HAP-1 (cell line): ENCODE data around the gene SLCO2A1.

Experiments used
- DNase-seq, 2 experiments: peaks; one replicate each; pipeline ENCODE4 v3.0.0-alpha.2; 2016 to 2020; ENCODE audit warnings: low spot score in 2 of 2
- H3K27me3 ChIP-seq: fragments of 250-450 bp; sonication (Bioruptor Pico); 2 replicates; pipeline ENCODE4 v1.5.1; 2020; ENCODE audit warnings: low read depth, mild to moderate bottlenecking, moderate library complexity
- H3K36me3 ChIP-seq: fragments of 250-450 bp; sonication (Bioruptor Pico); replicated peaks from 2 replicates; pipeline ENCODE4 v1.5.1; 2020; ENCODE audit warnings: mild to moderate bottlenecking
- H3K4me1 ChIP-seq: fragments of 250-450 bp; sonication (Bioruptor Pico); 2 replicates; pipeline ENCODE4 v1.5.1; 2020; ENCODE audit warnings: mild to moderate bottlenecking
- H3K4me3 ChIP-seq: fragments of 250-450 bp; sonication (Bioruptor Pico); 2 replicates; pipeline ENCODE4 v1.5.1; 2020; ENCODE audit warnings: mild to moderate bottlenecking, moderate library complexity
- H3K9me3 ChIP-seq: fragments of 250-450 bp; sonication (Bioruptor Pico); 2 replicates; pipeline ENCODE4 v1.5.1; 2020; ENCODE audit warnings: mild to moderate bottlenecking, moderate library complexity
- in situ Hi-C: fragments of 300-500 bp; cut with MboI; formaldehyde crosslinking; loops from 3 replicates; pipeline ENCODE4 v1.14.3; 2020; ENCODE audit warnings: low sequenced_read_pairs, inconsistent platforms, mixed read lengths

SLCO2A1 gene

DNA sequence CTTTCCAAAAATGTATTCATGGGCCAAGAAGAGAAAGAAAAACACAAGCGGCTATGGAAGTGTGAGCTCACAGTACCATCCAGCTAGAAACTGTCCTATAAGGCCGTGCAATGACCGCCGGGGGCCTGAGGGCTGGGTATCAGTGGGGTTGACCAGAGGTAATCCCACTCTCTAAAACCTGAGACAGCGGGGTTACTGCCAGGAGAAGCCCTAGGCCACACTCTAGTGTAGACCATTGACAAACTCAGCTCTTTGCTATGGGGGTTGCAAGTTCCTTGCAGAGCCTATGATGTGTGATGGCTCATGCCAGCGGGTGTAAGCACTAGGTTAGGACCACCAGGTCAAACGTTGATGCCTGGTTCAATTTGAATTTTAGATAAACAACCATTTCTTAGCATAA, 25.9 kb upstream of the SLCO2A1 start:
- Histone ChIP-seq H3K4me1 (no peaks in the 10 kb centered on the region), H3K27me3 (no peaks in the 10 kb centered on the region), H3K36me3 (no peaks in the 10 kb centered on the region), H3K4me3 (no peak overlapping the region), H3K9me3 (no peaks in the 10 kb centered on the region)
- in situ Hi-C loops: no loop called here
- no peak for DNase-seq

DNA sequence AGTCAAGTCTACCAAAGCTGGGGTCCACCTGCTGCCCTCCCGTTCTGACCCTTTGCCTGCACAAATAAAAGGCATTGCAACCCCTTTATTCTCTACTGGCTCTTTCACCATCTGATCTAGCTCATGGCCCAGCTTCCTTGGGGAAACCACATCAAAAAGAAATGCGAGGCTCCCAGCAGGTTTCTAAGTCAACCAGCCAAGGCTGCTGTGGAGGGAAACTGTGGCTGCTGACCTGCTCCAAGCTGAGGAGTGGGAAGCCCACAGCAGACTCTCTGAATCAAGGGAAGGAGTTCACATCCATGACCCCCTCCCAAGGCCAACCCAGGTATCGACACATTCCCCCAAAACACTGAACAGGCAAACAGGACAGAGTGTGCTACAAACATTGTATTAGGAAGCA, 25.2 kb upstream of the SLCO2A1 start:
- no peak overlapping the region for H3K4me3 ChIP-seq
- no peaks in the 10 kb centered on the region for H3K9me3 ChIP-seq
- no peaks in the 10 kb centered on the region for H3K36me3 ChIP-seq
- no peaks in the 10 kb centered on the region for H3K4me1 ChIP-seq
- in situ Hi-C loops: no loop called here
- DNase-seq: no peak
- H3K27me3 ChIP-seq: no peaks in the 10 kb centered on the region

DNA sequence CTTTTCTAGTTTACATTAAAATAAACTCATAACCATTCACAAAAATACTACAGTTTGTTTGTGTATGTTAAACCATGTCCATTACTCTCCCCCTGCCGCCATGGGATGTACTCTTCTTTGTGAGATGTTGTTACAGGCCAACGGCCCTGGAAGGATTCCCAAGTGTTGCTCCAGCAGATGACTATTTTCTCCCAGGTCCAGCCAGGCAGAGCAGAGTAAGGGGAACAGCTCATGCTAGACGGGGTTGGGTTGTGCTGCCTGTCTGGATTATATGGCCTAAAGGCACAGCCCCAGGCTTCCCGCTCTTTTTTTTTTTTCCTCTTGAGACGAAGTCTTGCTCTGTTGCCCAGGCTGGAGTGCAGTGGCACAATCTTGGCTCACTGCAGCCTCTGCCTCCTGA, 24.5 kb upstream of the SLCO2A1 start:
- in situ Hi-C loops: no loop called here
- no peaks in the 10 kb centered on the region for H3K36me3 ChIP-seq
- H3K9me3 ChIP-seq: no peaks in the 10 kb centered on the region
- DNase-seq: no peak
- H3K4me3 ChIP-seq: no peak overlapping the region
- H3K27me3 ChIP-seq: no peaks in the 10 kb centered on the region
- no peaks in the 10 kb centered on the region for H3K4me1 ChIP-seq

DNA sequence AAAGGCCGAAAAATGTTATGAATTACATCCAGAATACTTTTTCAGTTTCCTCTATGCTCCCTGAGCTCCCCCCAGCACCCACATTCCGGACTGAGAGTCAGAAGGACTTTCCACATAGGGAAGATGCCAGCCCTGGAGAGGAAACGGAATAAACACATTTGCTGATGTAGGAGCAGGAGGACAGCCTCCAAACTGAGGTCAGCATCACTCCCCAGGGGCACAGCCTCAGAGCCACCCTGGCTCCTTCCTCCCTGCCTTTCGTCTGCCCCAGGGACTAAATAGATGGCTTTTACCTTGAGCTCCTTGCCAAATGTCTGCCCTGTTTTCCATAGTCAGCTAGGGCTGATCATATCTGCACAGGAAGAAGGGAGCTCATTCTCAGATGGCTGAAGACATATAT, 22.6 kb upstream of the SLCO2A1 start:
- Histone ChIP-seq H3K9me3 (no peaks in the 10 kb centered on the region), H3K4me1 (no peaks in the 10 kb centered on the region), H3K36me3 (no peaks in the 10 kb centered on the region), H3K27me3 (no peaks in the 10 kb centered on the region), H3K4me3 (no peak overlapping the region)
- in situ Hi-C loops: no loop called here
- DNase-seq: no peak

DNA sequence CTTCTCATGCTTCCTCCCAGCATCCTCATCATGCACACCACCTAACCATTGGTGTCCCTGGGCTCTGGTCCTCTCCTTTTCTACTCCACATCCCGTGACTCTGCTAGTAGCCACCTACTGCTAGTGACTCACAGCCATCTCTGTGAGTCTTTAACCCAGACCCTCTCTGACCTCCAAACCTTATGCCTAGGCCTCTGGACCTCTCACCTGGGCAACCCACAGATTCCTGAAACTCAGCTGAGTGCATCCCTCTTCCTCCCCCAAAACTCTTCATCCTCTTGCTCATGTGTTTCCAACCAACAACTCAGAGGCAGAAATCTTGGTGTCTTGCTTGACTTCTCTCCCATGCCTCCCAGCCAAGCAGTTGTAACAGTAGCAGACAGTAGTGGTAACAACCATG, 20.0 kb upstream of the SLCO2A1 start:
- in situ Hi-C loops: no loop called here
- Histone ChIP-seq H3K36me3 (no peaks in the 10 kb centered on the region), H3K9me3 (no peaks in the 10 kb centered on the region), H3K4me3 (no peak overlapping the region), H3K27me3 (no peaks in the 10 kb centered on the region), H3K4me1 (no peaks in the 10 kb centered on the region)
- DNase-seq: no peak

DNA sequence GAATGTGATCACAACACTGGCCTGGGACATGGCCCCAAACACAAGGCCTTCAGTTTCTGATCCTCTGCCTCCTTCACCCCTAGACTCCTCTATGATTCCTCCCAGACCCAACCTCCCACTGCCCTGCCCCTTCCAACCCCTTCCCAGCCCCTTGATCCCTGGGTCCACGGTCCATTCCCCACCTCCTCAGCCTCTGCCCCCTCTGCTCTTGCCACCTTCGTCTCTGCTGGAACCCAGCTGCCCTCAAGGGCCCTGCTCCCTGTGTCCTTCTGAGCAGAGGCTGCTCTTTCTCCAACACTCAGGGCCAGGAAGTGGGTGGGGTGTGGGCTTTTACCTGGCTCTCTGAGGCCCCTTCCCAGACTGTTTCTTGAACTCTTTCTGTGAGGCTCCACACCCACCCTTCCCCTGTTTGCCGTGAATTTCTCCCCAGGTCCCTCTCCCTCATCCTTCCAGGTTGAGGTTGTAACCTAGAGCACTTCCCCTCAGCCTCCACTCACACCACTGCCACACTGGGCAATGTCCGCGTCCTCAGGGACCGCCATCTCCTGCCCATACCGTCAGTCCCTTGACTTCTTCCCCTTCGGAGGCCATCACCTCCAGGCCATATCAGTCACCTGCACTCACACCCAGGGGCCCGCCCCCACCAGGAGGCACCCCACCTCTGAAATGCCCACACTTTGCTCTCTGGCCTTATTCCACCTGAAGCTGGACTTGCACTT, 18.7 kb upstream of the SLCO2A1 start:
- in situ Hi-C loops: no loop called here
- H3K27me3 ChIP-seq: no peaks in the 10 kb centered on the region

DNA sequence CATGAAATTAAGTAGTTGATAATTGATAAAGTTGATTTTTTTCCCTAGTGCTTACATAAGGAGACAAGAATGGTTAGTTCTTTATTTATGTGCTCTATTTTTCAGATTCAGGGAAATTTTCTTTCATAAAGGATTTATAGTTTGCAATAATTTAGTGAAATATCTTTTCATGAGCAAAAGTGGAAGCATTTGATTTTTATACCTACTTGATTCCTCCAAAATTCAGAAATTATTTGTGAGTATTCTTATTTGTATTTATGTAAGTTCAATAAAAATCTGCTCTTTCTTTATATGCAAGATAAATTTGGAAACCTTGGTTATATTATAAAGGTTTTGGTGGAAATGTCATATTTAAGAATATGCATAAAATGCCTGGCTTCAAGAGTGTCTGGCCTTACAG, 14.7 kb upstream of the SLCO2A1 start:
- Histone ChIP-seq H3K9me3 (peaks cover 5% of the 10 kb centered on the region; the same call in 1 of the 2 replicates), H3K27me3 (no peaks in the 10 kb centered on the region), H3K36me3 (no peaks in the 10 kb centered on the region), H3K4me3 (no peak overlapping the region), H3K4me1 (no peaks in the 10 kb centered on the region)
- in situ Hi-C loops: no loop called here
- no peak for DNase-seq

More for the DNA sequence above, 18.7 kb upstream of the SLCO2A1 start:
- Histone ChIP-seq H3K9me3 (no peaks in the 10 kb centered on the region), H3K4me1 (no peaks in the 10 kb centered on the region), H3K36me3 (no peaks in the 10 kb centered on the region), H3K4me3 (no peak overlapping the region)
- DNase-seq: peak in 1 of 2 experiments; percentile 1

DNA sequence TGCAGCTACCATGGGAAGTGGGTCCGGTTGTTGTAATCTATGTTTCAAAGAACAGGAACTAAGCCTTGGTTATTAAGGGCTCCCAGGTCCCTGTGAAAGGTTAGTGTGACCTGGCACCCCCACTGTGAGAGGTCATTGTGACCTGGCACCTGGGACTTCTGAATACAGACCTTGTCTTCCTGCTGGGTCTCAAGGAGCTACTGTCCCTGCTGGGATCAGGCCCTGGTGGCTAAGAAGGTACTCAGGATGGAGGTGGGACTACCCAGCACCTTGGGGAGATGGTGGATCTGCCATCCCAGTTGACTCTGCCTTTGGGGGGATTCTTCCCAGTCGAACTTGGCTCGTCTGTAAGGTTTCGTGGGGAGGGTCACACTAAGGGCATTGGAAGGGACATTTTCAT, 10.3 kb upstream of the SLCO2A1 start:
- Histone ChIP-seq H3K4me3 (no peak overlapping the region), H3K36me3 (no peaks in the 10 kb centered on the region), H3K4me1 (no peaks in the 10 kb centered on the region), H3K27me3 (no peaks in the 10 kb centered on the region), H3K9me3 (peaks cover 5% of the 10 kb centered on the region; the same call in 1 of the 2 replicates)
- DNase-seq: no peak
- in situ Hi-C loops: no loop called here

DNA sequence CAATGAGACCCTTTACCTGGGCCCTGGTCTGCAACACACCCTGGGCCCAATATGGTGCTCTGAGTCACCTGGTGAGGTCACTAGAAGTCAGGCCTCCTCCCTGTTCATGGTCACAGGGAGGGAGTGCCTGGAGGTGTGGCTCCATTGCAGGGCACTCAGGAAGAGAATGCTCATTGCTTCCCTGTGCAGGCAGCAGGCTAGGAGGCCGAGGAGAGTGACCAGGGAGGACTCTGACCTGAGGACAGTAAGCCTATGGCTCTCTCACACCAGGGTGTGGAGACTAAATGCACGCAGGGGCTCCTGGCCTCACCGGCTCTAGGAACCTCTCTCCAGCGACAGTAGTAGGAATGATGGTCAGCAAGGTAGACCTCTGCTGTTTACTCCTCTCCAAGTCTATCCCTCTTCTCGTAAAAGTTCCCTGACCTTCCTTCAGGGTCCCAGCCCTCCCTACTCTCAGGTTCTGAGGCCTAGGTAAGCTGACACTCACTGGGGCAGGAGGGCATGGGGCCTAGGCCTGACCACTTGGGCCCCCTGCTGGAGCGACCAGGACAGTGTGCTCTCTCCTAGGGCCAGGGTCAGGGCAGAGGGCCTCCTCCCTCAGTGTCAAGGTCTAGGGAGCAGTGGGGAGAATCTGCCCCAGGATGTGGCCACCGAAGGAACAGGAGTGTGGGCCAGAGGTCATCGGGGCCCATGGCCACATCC, 9.6 kb upstream of the SLCO2A1 start:
- no peaks in the 10 kb centered on the region for H3K27me3 ChIP-seq
- H3K36me3 ChIP-seq: no peaks in the 10 kb centered on the region
- peaks cover 5% of the 10 kb centered on the region; the same call in 1 of the 2 replicates for H3K9me3 ChIP-seq
- no peak for DNase-seq
- no peak overlapping the region for H3K4me3 ChIP-seq
- in situ Hi-C loops: no loop called here
- no peaks in the 10 kb centered on the region for H3K4me1 ChIP-seq

DNA sequence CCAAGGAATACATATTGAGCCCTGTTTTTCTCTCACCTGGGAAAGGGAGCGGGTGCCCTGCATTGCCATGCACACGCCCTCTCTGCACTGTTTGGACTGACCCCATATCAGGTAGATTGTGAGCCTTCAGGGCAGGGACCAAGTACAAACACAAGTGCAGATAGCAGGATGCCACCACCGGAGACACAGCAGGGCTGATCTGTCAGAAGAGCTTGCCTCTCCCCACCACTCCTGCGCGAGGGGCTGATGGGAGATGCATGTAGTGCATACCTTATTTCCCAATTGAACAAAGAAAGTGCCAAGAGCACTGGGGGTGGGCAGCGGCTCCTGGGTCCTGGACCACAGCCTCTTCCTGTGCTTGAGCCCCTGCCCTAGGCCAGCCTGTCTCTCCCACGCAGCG, 9.0 kb upstream of the SLCO2A1 start:
- no peak overlapping the region for H3K4me3 ChIP-seq
- H3K27me3 ChIP-seq: no peaks in the 10 kb centered on the region
- H3K9me3 ChIP-seq: peaks cover 5% of the 10 kb centered on the region; the same call in 1 of the 2 replicates
- no peaks in the 10 kb centered on the region for H3K4me1 ChIP-seq
- DNase-seq: no peak
- H3K36me3 ChIP-seq: no peaks in the 10 kb centered on the region
- in situ Hi-C loops: no loop called here

DNA sequence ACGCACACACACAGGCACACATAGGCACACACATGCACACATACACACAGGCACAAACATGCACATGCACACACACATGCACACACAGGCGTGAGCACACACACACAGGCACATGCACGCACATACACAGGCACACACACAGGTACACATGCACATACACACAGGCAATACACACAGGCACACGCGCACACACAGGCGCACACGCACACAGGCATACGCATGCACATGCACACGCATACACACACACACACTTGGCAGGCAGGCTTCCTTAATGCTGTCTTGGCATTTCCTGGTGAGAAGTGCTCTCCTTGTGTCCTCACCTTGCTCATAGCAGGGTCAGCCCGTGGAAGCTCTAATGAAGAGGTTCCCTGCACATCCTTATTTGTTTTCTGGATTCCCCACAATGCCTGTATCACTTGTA, 8.4 kb upstream of the SLCO2A1 start:
- H3K36me3 ChIP-seq: no peaks in the 10 kb centered on the region
- no peak for DNase-seq
- H3K9me3 ChIP-seq: peaks cover 5% of the 10 kb centered on the region; the same call in 1 of the 2 replicates
- H3K4me3 ChIP-seq: no peak overlapping the region
- H3K4me1 ChIP-seq: no peaks in the 10 kb centered on the region
- in situ Hi-C loops: no loop called here
- no peaks in the 10 kb centered on the region for H3K27me3 ChIP-seq

DNA sequence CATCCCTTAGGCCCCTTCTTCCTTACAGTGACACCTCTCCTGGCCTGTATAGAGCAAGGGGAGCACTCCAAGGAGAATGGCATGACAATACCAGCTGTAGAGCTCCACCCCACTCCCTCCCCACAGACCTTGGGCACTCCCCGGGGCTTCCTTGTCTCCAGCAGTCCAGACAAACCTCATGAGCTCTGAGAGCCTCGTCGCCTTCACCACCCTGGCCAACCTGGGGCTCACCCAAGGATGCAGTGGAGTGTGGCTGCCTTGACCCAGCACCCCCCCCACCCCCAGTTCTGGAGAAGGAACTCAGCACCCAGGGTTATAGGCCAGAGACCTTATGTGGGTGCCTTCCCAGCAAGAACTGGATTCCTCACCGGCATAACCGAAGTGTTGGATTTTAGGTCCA, 7.4 kb upstream of the SLCO2A1 start:
- in situ Hi-C loops: no loop called here

DNA sequence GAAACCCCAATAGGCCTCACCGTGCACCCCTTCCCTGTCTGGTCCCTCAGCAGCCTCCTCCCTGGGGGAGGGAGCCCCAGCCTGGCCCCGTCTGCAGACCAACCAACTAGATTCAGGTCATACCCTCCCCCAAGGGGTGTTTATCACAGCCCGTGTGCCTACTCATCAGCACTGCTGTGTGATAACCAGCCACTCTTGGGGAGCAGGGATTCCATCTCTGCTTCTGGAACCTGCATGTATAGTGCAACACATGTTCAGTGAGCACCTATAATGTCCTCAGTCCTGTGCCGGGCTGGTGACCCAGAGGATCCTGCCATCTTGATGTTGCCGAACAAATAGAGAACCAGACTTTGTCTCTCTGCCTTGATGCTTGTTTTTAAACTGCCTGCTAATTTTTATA, 6.6 kb upstream of the SLCO2A1 start:
- no peak overlapping the region for H3K4me3 ChIP-seq
- no peak for DNase-seq
- in situ Hi-C loops: no loop called here
- H3K4me1 ChIP-seq: no peaks in the 10 kb centered on the region
- H3K9me3 ChIP-seq: no peaks in the 10 kb centered on the region
- H3K27me3 ChIP-seq: no peaks in the 10 kb centered on the region
- H3K36me3 ChIP-seq: no peaks in the 10 kb centered on the region

More for the DNA sequence above, 7.4 kb upstream of the SLCO2A1 start:
- Histone ChIP-seq H3K9me3 (peaks cover under 1% of the 10 kb centered on the region; the same call in 1 of the 2 replicates), H3K4me1 (no peaks in the 10 kb centered on the region), H3K36me3 (no peaks in the 10 kb centered on the region), H3K4me3 (no peak overlapping the region), H3K27me3 (no peaks in the 10 kb centered on the region)
- DNase-seq: no peak

DNA sequence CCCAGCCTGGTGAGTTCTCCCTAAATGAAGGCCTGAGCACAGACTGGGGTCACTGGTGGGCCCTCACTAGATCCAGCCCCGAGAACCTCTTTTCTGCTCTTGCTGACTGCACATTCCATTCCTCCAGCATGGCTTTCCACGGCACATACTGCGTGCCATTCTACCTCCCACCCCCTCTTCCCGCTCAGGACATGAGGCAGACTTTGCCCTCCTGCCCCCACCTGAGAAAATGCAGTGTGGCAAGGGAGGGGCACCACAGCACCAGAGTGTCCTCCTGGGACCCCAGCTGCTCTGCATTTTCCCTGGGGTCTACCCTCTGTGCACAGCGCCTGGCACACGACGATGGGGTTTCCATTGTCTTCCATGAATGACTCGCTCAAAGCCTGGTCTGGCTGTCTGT, 6.1 kb upstream of the SLCO2A1 start:
- Histone ChIP-seq H3K9me3 (no peaks in the 10 kb centered on the region), H3K36me3 (no peaks in the 10 kb centered on the region), H3K27me3 (no peaks in the 10 kb centered on the region), H3K4me3 (no peak overlapping the region), H3K4me1 (no peaks in the 10 kb centered on the region)
- no peak for DNase-seq
- in situ Hi-C loops: no loop called here
